Adrenal gland (tissue), 5 donors: ENCODE measurements around the gene RNF130.

Experiments
- CTCF ChIP-seq, 6 experiments: fragments of 450-650 bp in 4 of 6; fragments of 200-600 bp in 2 of 6; sonication (generic) in 1 of 6; IDR thresholded peaks; 1 replicate in 5 of 6; 2 replicates in 1 of 6; pipeline versions ENCODE4 v1.5.1 to v1.8.0; 2016 to 2021; ENCODE audit warnings: antibody characterized with exemption in 6 of 6, mild to moderate bottlenecking in 2 of 6, moderate library complexity in 1 of 6
- POLR2A ChIP-seq, 2 donors: fragments of 450-650 bp; IDR thresholded peaks; one replicate each; pipeline ENCODE4 v1.6.1; 2017; ENCODE audit warnings: antibody characterized with exemption in 2 of 2, mild to moderate bottlenecking in 2 of 2, moderate library complexity in 1 of 2
- donor health status: DM: no; HTN: no; CAD: no.

GRCh38 chr5:180102636-180103035 lies 31.1 kb upstream of the RNF130 start:
- TF ChIP-seq CTCF (IDR thresholded peaks at IDR 0.05) (no peak), POLR2A (IDR thresholded peaks at IDR 0.05) (no peak)
